Measurements from ENCODE around the gene RBCK1.

The RBCK1 gene

GRCh38 chr20:412081-412480, 4.0 kb downstream of the RBCK1 start:
- DNase-seq (ENCODE audit: low spot score) = no peak
- Mint-ChIP-seq H3K9me3 (peaks cover 5% of the 10 kb centered on the region), H3K36me3 (ENCODE audit: low read depth) (peaks cover 59% of the 10 kb centered on the region), H3K27me3 (ENCODE audit: low read depth) (no peaks in the 10 kb centered on the region), H3K27ac (no peak overlapping the region), H3K4me3 (no peak overlapping the region), H3K4me1 (ENCODE audit: low read depth) (peaks cover 39% of the 10 kb centered on the region)

DNA sequence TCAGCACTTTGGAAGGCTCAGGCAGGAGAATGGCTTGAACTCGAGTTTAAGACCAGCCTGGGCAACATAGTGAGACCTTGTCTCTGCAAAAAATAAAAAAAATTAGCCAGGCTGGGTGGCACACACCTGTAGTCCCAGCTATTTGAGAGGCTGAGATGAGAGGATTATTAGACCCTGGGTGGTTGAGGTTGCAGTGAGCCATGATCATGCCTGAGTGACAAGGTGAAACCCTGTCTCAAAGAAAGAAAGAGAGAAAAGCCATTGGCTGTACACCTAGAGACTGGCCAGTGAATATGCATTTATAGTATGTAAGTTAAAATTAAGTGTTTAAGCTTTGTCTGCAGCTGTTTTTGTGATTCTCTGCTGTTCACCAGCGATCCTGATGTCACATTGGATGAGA, 6.1 kb downstream of the RBCK1 start:
- H3K27ac Mint-ChIP-seq = no peak overlapping the region
- H3K36me3 Mint-ChIP-seq (ENCODE audit: low read depth) = peaks cover 58% of the 10 kb centered on the region

GRCh38 chr20:415820-416322, 7.8 kb downstream of the RBCK1 start:
- Mint-ChIP-seq H3K27me3 (ENCODE audit: low read depth) (no peaks in the 10 kb centered on the region), H3K4me3 (no peak overlapping the region), H3K4me1 (ENCODE audit: low read depth) (peaks cover 19% of the 10 kb centered on the region), H3K27ac (no peak overlapping the region), H3K36me3 (ENCODE audit: low read depth) (peaks cover 47% of the 10 kb centered on the region), H3K9me3 (peaks cover 5% of the 10 kb centered on the region)
- DNase-seq (ENCODE audit: low spot score) = no peak

More for the DNA sequence above, 6.1 kb downstream of the RBCK1 start:
- no peak for DNase-seq (ENCODE audit: low spot score)
- Mint-ChIP-seq H3K4me3 (no peak overlapping the region), H3K4me1 (ENCODE audit: low read depth) (peaks cover 34% of the 10 kb centered on the region), H3K9me3 (peaks cover 5% of the 10 kb centered on the region), H3K27me3 (ENCODE audit: low read depth) (no peaks in the 10 kb centered on the region)

- peaks cover 46% of the 10 kb centered on the region for H3K36me3 Mint-ChIP-seq (ENCODE audit: low read depth)
- H3K27me3 Mint-ChIP-seq (ENCODE audit: low read depth) = no peaks in the 10 kb centered on the region
Measured at GRCh38 chr20:416950-417800, 9.1 kb downstream of the RBCK1 start.

DNA sequence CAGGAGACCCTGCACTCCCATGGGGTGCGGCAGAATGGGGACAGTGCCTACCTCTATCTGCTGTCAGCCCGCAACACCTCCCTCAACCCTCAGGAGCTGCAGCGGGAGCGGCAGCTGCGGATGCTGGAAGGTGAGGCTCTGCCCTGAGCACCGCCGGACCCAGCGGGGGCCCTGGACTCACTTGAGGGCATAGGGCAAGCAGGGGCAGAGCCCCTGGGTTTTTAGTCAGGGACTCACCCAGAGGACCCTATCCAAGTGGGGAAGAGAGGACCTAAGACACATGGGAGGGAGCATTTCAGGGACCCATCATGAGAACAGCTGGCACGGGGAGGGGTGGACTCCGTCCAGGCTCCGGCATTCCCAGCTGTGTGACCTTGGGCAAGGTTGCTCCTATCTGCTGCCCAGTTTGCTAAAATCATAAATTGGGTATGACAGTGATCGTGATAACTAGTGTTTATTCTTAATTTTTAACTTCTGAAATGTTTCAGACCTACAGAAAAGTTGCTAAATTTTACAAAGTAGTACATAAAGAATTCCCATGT, 9.8 kb downstream of the RBCK1 start:
- Mint-ChIP-seq H3K4me1 (ENCODE audit: low read depth) (peaks cover 12% of the 10 kb centered on the region), H3K4me3 (no peak overlapping the region), H3K36me3 (ENCODE audit: low read depth) (peaks cover 46% of the 10 kb centered on the region), H3K27ac (no peak overlapping the region), H3K9me3 (no peaks in the 10 kb centered on the region), H3K27me3 (ENCODE audit: low read depth) (no peaks in the 10 kb centered on the region)
- DNase-seq (ENCODE audit: low spot score) = no peak

More at GRCh38 chr20:416950-417800, 9.1 kb downstream of the RBCK1 start:
- H3K9me3 Mint-ChIP-seq = no peaks in the 10 kb centered on the region
- H3K4me3 Mint-ChIP-seq = no peak overlapping the region
- DNase-seq (ENCODE audit: low spot score) = no peak
- H3K4me1 Mint-ChIP-seq (ENCODE audit: low read depth) = peaks cover 15% of the 10 kb centered on the region
- H3K27ac Mint-ChIP-seq = no peak overlapping the region

GRCh38 chr20:418858-419365, 10.8 kb downstream of the RBCK1 start:
- H3K9me3 Mint-ChIP-seq = no peaks in the 10 kb centered on the region
- H3K27me3 Mint-ChIP-seq (ENCODE audit: low read depth) = no peaks in the 10 kb centered on the region
- no peak overlapping the region for H3K27ac Mint-ChIP-seq
- peaks cover 7% of the 10 kb centered on the region for H3K4me1 Mint-ChIP-seq (ENCODE audit: low read depth)
- no peak overlapping the region for H3K4me3 Mint-ChIP-seq
- peaks cover 43% of the 10 kb centered on the region for H3K36me3 Mint-ChIP-seq (ENCODE audit: low read depth)
- no peak for DNase-seq (ENCODE audit: low spot score)

DNA sequence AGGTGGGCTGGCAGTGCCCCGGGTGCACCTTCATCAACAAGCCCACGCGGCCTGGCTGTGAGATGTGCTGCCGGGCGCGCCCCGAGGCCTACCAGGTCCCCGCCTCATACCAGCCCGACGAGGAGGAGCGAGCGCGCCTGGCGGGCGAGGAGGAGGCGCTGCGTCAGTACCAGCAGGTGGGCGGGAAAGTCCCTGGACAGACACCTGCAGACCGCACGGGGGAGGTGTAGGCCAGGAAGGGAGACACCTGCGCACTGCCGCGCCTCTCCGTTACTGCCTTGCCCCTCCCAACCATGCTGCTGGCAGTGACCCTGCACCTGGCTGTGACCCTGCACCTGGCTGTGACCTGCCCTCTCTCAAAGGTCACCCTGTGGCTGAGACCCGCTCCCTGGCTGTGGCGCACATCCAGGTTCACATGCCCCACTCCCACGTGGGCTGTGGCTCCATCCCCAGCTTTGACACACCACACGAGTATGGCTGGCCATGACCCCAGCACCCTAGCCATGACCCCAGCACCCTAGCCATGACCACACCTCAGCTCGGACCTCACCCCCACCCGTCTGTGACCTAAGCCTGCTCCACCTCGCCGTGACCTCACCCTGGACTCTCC, 11.6 kb downstream of the RBCK1 start:
- peaks cover 51% of the 10 kb centered on the region for H3K36me3 Mint-ChIP-seq (ENCODE audit: low read depth)
- DNase-seq (ENCODE audit: low spot score) = no peak
- H3K4me1 Mint-ChIP-seq (ENCODE audit: low read depth) = peaks cover 10% of the 10 kb centered on the region
- H3K9me3 Mint-ChIP-seq = no peaks in the 10 kb centered on the region
- no peak overlapping the region for H3K27ac Mint-ChIP-seq
- H3K27me3 Mint-ChIP-seq (ENCODE audit: low read depth) = no peaks in the 10 kb centered on the region
- H3K4me3 Mint-ChIP-seq = no peak overlapping the region

DNA sequence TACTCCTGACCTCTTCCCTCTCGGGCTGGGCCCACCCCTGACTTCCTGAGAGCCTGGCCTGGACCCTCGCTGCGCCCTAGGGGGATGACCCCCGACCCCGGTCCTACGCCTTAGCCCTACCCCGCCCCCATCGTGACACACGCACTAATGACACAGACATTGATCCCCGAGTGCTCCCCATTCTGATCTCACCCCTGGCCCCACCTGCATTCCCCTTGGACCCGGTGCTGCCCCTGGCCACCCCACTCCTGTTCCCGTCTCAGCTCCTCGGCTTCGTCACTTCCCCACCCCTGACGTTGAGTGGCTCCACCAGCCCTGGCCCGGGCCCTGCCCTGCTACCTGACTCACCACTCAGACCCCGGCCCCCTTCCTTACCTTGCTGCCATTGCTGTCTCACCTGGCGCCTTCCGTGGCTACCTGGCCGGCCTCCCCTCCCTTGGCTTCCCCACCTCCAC, 12.1 kb downstream of the RBCK1 start:
- Mint-ChIP-seq H3K4me3 (no peak overlapping the region), H3K27ac (no peak overlapping the region), H3K9me3 (no peaks in the 10 kb centered on the region), H3K27me3 (ENCODE audit: low read depth) (no peaks in the 10 kb centered on the region), H3K4me1 (ENCODE audit: low read depth) (peaks cover 15% of the 10 kb centered on the region), H3K36me3 (ENCODE audit: low read depth) (peaks cover 54% of the 10 kb centered on the region)
- DNase-seq (ENCODE audit: low spot score) = no peak

DNA sequence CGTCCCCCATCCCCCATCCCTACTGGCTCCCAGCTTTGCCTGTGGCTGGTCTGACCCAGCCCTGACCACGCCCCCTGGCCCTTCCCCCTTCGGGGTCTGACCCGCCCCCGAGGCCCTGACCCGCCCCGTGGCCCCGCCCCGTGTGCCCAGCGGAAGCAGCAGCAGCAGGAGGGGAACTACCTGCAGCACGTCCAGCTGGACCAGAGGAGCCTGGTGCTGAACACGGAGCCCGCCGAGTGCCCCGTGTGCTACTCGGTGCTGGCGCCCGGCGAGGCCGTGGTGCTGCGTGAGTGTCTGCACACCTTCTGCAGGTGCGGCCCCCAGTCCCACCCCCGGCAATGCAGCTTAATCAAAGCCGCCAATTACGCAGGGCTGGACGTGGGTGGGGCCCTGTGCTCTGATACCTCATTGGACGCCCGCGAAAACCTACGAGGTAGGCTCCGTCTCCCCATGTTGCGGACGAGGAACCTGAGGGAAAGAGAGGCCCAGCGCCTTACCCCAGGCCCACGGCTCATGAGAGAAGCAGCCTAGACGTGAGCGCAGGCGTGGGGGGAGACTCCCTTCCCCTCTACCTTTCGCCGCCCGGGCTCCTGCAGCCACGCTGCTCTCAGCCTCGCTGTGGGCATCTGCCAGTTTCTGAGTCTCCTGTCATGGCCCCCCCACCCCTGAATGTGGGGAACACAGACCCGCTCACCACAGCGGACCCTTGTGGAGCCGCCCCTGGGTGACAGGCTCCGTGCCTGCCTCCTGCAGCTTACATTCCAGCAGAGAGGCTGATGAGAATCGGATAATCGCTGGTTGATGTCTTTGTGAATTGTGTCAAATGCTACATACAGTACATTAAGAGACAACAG, 12.8 kb downstream of the RBCK1 start:
- Mint-ChIP-seq H3K36me3 (ENCODE audit: low read depth) (peaks cover 47% of the 10 kb centered on the region), H3K9me3 (no peaks in the 10 kb centered on the region), H3K27ac (peak overlapping the region; percentile 17), H3K4me1 (ENCODE audit: low read depth) (peaks cover 15% of the 10 kb centered on the region), H3K27me3 (ENCODE audit: low read depth) (no peaks in the 10 kb centered on the region), H3K4me3 (no peak overlapping the region)
- no peak for DNase-seq (ENCODE audit: low spot score)

DNA sequence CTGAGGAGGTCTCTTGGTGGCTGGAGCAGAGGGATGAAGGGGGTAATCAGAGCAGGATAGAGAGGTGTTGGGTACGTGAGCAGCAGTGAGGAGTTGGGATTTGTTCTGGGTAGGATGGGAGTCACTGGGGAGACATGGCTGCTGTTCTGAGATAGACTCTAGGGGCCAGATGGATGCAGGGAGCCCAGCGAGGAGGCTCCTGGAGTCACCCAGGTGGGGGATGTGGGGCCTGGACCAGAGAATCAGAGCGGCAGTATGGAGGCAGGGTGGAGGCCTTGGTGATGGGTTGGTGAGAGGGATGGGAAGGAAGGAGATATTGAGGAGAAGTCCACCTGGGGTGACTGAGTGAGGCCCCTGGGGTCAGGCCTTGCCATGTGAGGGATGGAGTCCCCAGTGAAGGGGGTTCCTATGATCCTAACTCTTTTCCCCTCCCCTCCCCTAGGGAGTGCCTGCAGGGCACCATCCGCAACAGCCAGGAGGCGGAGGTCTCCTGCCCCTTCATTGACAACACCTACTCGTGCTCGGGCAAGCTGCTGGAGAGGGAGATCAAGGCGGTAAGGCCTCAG, 13.7 kb downstream of the RBCK1 start:
- Mint-ChIP-seq H3K27me3 (ENCODE audit: low read depth) (no peaks in the 10 kb centered on the region), H3K36me3 (ENCODE audit: low read depth) (peaks cover 49% of the 10 kb centered on the region), H3K27ac (peak overlapping the region; percentile 3), H3K4me1 (ENCODE audit: low read depth) (peaks cover 18% of the 10 kb centered on the region), H3K4me3 (no peak overlapping the region), H3K9me3 (no peaks in the 10 kb centered on the region)
- no peak for DNase-seq (ENCODE audit: low spot score)

DNA sequence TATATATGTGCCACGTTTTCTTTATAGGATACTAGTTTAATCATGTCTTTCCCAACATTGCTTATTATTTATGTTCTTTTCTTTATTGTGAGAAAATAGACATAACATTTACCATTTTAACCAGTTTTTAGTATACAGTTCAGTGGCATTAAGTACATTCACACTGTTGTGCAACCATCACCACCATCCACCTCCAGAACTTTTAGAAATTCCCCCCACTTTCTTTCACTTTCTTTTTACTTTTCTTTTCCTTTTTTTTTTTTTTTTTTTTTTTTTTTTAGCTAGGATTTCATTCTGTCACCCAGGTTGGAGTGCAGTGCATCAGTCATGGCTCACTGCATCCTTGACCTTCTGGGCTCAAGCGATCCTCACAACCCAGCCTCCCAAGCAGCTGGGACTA, 18.5 kb downstream of the RBCK1 start:
- DNase-seq (ENCODE audit: low spot score) = no peak
- Mint-ChIP-seq H3K27me3 (ENCODE audit: low read depth) (no peaks in the 10 kb centered on the region), H3K36me3 (ENCODE audit: low read depth) (peaks cover 62% of the 10 kb centered on the region), H3K4me1 (ENCODE audit: low read depth) (peaks cover 19% of the 10 kb centered on the region), H3K4me3 (no peak overlapping the region), H3K9me3 (no peaks in the 10 kb centered on the region), H3K27ac (no peak overlapping the region)

GRCh38 chr20:427401-427800, 19.3 kb downstream of the RBCK1 start:
- no peak overlapping the region for H3K4me3 Mint-ChIP-seq
- H3K9me3 Mint-ChIP-seq = no peaks in the 10 kb centered on the region
- DNase-seq (ENCODE audit: low spot score) = no peak
- peaks cover 19% of the 10 kb centered on the region for H3K4me1 Mint-ChIP-seq (ENCODE audit: low read depth)
- no peaks in the 10 kb centered on the region for H3K27me3 Mint-ChIP-seq (ENCODE audit: low read depth)
- H3K27ac Mint-ChIP-seq = no peak overlapping the region
- H3K36me3 Mint-ChIP-seq (ENCODE audit: low read depth) = peaks cover 57% of the 10 kb centered on the region

Measured in T-helper 2 cell treated with Interferon-gamma antibody and Interleukin-4, amounts not matched to agents 5 μg/mL and 100 μg/mL, for 36 hours (primary cell).